Measurements from ENCODE around the gene DIPK1B.
"Not testable (repeated sequence)": the region's sequence is repeated elsewhere in the genome, so short reads cannot be mapped to it uniquely, and the experiment has no call there.

The DIPK1B gene

DNA sequence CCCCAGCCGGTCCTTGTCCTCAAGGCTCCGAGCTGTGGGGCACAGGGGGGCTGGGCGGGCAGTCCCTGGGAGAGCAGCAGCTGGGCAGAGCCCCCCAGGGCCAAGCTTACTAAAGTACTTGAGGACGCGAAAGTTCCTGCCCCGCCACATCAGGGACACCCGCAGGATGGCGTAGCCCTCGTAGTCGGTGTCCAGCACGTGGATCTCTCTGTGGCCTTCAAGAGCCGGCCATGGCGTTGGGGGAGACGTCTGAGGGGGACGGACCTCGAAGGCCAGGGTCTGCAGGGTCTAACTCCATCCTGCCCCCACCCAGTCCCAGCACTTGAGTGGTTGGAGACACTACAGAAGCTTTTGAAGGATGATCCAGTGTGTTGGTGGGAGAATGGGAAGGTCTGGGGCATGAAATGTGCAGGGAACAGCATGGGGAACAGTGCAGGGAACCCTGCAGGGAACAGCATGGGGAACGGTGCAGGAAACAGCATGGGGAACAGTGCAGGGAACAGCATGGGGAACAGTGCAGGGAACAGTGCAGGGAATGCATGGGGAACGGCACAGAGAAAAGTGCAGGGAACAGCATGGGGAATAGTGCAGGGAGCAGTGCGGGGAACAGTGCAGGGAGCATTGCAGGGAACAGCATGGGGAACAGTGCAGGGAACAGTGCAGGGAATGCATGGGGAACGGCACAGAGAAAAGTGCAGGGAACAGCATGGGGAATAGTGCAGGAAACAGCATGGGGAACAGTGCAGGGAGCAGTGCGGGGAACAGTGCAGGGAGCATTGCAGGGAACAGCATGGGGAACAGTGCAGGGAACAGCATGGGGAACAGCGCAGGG is 43.1 kb downstream of the DIPK1B start:
- DNase-seq, result not testable (repeated sequence)

DNA sequence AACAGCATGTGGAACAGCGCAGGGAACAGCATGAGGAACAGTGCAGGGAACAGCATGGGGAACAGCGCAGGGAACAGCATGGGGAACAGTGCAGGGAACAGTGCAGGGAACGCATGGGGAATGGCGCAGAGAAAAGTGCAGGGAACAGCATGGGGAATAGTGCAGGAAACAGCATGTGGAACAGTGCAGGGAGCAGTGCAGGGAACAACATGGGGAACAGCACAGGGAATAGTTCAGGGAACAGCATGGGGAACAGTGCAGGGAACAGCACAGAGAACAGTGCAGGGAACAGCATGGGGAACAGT is 43.7 kb downstream of the DIPK1B start:
- DNase-seq, result no peak

DNA sequence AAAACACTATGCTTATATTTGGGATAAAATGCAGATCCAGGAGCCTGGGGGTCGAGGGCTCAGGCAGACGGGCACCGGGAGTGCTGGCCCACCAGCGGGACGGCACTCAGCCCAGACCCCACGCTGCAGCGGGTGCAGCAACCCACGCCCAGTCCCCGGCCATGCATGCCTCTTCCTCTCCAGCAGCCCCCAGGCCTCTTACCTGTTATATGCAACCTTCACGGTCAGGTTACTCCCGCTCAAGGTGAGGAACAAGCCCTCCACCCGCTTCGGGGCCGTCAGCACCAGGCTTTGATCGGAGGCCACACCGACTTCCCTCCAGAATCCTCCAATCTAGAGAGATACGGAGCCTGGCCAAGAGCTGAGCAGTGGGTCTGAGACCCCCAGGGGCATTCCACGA is 44.5 kb downstream of the DIPK1B start:
- DNase-seq, result no peak

DNA sequence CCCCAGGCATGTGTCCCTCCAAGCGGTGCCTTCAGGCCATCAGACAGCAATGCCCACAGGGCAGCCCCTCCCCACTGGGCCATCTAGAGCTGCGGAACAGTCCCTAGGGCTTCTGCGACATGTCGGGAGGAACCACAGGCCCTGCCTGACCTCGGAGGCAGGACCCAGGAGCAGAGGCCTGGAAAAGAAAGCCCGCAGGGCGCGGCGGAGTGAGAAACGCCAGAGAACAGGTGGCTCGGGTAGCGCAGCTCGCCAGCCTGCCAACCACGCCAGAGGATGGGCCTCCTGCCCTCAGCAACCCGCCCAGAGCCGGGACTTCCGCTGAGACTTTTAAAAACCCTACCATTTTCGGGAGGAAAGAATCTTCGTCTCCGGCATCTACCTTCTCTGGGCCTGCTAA is 45.0 kb downstream of the DIPK1B start:
- DNase-seq, result no peak

DNA sequence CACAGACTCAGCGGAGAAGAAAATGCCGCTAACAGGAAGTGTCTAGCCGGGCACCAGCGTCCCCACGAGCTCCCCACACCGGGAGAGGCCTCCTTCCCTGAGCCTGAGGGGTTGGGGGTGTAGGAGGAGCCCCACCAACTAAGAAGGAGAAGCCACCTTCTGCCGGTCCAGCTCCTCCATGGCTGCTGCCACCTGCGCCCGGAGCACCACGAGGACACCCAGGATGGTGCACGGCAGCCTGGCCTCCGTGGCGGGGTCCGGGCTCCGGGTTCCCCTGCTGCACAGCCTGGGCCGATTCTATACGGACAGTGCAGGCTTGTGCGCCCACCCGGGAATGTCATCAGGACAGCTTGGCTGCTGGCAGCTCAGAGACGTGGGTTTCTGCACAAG is 45.4 kb downstream of the DIPK1B start:
- no peak for DNase-seq

DNA sequence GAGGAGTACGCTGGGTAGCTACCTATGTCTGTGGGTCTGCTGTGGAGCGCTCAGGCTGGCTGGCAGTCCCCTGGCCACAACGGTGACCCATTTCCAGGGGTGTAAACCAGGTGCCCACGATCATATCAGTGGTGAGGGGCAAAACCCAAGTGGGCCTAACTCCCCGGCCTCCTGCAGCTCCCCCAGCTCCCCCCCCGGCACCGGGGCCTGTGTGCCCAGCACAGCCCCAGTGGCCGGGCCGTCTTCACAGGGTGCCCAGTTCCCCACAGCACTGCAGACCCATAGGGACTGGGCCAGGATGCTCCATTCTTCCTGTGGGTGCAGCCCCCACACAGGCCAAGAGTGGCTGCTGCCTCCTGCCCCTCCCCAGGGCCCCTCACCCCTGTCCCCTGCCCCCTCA is 46.6 kb downstream of the DIPK1B start:
- DNase-seq, result no peak

DNA sequence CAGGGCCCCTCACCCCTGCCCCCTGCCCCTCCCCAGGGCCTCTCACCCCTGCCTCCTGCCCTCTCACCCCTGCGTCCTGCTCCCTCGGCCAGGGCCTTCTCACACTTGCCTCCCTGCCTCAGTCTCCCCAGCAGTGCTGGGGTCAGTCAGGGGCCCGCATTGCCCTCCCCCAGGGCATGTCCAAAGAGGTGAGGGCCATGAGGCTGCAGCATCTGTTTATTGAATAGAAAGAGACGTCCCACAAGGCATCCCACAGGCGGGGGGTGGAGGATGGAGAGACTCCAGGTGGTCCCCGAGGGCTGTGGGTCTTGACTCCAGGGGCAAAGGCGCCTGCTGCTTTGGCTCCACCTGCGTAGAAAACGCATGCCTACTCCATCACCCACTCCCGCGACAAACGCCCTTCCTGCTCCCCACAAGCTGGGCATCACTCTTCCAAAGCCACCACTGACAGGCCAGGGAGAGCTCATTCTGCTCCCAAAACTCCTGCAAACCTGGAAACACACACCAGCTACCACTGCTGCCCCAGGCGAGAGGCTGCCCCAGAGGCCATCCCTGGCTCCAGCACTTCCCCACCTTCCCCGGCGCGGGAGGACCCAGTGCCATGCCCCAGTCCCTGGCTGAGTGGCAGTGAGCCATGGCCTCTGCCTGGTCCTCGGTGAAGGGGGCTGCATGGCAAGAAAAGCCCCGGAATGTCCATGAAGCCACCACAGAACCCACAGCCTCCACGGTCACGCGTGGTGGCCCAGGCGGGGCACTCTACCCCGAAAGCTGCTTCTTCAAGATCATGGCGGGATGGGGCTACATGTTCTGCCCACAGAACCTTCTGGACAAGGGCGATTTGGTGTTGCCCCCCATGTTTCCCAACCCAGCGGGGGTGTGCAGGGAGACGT is 47.3 kb downstream of the DIPK1B start:
- no peak for DNase-seq

DNA sequence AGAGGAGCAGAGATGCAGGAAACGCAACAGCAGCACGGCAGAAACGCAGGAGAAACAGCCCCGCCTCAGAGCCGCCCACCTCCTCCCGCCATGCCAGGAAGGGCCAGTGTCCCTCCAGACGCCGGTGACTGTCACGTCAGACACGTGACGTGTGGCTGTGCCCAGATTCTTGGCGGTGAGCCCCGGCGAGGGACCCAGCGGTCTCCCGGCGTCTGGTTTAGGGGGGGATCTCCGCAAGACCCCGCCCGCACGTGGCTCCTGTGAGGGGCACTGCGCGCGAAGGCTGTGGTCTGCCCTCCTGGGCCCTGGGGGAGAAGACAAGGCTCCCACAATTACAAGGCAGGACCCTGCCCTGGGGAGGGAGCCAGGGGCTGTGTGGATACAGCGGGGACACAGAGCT is 48.1 kb downstream of the DIPK1B start:
- no peak for DNase-seq

DNA sequence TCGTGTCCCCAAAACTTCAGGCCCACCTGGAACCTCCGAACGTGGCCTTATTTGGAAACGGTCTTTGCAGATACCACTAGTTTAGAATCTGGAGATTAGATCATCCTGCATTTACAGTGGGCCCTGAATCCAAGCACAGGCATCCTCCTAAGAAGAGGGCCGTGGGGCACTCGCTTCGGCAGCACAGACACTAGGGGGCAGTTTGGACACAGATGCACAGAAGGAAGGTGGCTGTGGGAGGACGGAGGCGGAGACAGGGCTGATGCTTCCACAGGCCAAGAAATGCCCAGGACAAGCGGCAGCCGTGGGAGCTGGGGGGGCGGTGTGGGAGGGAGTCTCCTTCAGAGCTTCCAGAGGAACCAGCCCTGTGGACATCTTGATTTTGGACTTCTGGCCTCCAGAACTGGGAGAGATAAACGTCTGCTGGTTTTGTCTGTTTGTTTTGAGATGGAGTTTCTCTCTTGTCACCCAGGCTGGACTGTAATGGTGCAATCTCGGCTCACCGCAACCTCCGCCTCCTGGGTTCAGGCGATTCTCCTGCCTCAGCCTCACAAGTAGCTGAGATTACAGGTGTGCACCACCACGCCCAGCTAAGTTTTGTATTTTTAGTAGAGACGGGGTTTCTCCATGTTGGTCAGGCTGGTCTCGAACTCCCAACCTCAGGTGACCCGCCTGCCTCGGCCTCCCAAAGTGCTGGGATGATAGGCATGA is 48.6 kb downstream of the DIPK1B start:
- not testable (repeated sequence) for DNase-seq

DNA sequence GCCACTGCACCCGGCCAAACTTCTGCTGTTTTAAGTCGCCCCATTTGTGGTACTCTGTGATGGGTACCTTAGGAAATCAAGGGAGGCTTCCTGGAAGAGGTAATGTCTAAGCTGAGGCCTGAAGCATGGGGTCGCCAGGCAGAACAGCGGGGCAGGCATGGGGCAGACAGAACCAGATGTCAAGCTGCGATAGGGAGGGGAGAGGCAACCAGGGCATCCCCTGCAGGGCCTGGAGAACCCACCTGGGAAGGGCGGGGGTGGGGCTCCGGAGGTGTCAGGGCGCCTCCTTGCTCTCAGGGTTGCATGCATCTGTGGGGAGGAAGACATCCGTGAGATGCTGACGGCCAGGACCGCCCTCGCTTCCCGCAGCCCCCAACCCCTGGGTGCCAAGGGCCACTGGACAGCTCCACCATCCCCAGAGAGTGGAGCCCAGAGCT is 49.2 kb downstream of the DIPK1B start:
- no peak for DNase-seq

DNA sequence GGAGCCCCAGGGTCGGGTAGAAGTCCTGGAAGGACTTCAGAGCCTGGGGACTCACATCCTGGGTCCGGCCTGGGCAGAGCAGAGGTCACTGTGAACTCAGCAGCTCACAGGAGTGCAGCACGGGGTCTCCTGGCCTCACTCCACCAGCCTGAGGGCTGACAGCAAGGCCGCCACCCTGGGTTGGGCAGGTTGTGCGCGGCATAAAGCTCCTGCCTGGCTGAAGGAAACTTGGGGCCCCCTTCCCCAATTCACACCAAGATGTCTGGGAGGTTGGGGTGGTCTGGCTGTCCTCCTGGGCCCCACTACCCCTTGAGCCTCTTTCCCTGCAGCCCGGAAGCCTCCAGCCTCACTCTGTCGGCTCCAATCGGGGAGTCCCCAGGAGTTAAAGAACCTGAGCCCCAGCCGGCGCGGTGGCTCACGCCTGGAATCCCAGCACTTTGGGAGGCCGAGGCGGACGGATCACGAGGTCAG is 49.9 kb downstream of the DIPK1B start:
- no peak for DNase-seq

DNA sequence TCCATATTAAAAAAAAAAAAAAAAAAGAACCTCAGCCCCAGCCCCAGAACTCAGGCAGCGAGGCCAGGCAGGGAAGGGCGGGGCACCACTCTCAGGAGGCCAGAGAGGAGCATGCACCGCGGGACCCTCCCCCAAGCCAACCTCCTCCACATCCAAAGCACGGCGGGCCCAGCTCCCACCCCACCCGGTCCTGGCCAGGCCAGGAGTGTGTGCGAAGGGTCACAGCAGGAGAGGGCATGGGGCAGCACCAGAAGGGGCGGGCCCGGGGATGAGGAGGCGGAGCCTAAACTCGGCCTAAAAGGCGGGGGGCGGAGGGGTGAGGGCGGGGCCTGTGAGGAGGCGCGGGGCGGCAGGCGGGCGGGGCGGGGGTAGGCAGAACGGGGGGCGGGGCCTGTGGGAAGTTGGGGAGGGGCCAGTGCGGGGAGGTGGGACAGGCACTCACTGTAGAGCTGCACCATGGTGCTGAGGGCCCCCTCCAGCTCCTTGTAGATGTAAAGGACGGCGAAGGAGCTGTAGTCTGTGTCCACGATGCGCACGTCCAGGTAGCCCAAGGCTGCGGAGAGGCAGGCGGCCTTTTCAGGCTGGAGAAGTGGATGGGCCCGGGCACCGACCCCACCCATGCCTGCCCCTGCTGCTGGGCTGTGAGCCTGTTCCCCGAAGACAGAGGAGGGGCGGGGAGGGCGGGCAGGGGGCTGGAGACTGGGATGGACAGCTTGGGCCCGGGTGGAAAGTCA is 50.7 kb downstream of the DIPK1B start:
- no peak for DNase-seq

DNA sequence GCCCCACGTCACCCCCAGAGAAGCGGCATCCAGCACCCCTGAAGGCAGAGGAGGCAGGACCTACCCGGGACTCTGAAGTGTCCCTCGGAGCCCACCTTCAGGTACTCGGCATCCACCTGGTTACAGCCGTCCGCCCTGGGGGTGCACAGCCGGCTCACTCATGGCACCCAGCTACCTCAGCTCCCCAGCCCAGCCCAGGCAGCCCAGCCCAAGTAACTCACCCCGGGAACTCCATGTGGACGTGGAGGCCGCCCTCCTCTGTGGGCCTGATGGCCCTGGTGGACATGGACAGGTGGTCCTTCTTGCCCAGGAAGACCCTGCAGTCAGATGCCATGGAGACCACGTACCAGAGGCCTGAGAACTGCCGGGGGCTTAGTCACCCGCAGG is 51.3 kb downstream of the DIPK1B start:
- no peak for DNase-seq

DNA sequence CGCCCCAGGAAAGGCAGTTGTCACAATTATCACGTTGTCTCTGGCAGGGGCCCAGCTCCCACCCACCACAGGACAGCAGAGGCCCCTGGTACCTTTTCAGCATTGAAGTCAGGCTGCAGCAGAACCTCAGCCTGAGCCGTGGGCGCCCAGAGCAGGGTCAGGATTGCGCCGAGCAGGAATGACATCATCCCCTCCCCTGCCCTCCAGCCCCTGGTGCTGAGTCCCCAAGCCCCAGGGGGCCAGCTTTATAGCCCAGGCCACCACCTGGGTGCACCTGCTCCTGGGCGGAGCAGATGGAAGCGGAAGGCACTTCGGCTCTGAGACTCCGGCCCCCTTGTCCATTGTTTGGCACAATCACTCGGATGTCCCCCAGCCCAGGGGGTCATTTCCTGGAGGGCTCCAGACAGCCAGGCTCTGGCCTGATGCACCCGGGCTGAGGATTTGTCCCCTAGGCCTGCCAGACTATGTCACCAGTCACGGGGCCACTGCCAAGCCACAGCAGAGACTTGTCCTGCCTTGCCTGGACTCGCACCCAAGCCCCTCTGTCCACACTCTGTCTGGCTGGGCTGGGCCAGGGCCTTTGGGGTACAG is 52.0 kb downstream of the DIPK1B start, which contains the start of gene LCN15:
TSS of gene LCN15 (minus strand) at position 218 of the 591 bp plus-strand sequence. CDS start at position 188, 30 bp downstream.
- DNase-seq, result no peak

DNA sequence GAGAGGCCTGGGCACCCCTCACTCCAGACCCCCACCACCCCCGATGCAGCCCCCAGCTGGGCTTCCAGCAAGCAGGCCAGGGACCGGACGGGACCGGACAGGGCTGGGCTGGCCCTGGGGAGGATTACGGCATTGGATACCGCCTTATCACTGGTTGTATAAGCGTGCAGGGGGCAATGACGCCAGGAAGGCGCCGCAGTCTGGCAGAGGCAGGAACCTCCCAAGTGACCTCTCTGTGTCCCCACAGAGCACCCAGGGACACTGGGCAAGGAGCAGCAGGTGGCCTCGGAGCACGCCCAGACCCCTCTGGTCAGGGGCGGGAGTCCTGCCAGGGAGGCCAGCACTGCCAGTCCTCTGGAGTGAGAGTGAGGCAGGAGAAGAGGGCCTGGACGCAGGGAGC is 52.7 kb downstream of the DIPK1B start:
- no peak for DNase-seq

DNA sequence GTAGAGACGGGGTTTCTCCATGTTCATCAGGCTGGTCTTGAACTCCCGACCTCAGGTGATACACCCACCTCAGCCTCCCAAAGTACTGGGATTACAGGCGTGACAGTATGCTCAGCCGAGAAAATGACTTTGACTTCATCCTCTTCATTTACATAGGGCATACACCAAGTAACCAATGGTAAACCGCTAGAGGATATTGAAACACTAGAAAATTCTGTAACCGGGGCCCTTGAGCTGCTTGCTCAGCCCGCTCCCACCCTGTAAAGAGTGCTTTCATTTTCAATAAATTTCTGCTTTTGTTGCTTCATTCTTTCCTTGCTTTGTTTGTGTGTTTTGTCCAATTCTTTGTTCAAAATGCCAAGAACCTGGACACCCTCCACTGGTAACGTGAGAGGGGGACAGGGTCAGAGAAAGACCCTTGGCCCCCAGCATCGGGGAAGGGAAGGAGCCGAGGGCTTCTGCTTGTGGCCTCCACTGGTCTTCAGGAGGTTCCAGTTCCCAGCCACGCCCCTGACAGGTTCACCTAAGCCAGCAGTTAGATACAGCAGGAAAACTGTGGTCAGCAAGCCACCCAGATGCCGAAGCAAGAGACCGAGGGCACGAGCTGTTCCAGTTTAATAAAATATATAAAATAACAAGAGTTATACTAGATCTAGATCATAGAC is 53.5 kb downstream of the DIPK1B start:
- not testable (repeated sequence) for DNase-seq

DNA sequence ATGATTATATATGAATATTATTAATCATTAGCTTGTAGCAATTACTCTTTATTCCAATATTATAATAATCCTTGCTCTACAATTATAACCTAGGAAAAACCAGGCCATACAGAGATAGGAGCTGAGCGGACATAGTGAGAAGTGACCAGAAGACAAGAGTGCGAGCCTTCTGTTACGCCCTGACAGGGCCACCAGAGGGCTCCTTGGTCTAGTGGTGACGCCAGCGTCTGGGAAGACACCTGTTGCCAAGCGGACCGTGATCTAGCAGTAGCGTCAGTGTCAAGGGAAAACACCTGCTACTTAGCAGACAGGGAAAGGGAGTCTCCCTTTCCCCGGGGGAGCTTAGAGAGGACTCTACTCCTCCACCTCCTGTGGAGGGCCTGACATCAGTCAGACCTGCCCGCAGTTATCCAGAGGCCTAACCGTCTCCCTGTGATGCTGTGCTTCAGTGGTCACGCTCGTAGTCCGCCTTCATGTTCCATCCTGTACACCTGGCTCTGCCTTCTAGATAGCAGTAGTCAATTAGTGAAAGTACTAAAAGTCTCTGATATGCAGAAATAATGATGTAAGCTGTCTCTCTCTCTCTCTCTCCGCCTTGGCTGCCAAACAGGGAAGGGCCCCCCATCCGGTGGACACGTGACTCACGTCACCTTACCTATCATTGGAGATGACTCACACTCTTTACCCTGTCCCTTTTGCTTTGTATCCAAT is 54.2 kb downstream of the DIPK1B start:
- peak; percentile 54 for DNase-seq

DNA sequence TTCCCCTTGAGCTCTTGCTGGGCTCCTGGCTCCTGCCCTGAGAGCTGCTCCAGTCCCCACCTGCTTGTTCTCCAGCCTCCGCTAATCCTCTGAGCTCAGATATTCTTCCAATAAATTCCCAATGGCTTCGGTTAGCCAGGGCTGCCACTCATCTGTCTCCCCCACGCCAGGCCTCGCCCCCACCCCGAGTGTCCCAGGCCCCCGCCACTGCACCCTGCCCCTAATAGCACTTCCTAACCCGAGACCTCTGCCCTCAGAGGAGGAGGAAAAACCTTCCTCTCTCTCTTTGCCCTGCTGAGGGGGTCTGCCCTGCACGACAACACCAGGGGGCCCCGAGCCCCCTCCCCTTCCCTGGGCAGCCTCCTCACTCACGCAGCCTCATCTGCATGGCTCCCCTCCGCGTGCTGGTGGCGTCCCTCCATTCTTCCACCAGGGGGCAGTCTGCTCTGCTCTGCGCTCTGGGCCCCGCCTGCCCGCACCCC is 57.4 kb downstream of the DIPK1B start:
- DNase-seq, result no peak

DNA sequence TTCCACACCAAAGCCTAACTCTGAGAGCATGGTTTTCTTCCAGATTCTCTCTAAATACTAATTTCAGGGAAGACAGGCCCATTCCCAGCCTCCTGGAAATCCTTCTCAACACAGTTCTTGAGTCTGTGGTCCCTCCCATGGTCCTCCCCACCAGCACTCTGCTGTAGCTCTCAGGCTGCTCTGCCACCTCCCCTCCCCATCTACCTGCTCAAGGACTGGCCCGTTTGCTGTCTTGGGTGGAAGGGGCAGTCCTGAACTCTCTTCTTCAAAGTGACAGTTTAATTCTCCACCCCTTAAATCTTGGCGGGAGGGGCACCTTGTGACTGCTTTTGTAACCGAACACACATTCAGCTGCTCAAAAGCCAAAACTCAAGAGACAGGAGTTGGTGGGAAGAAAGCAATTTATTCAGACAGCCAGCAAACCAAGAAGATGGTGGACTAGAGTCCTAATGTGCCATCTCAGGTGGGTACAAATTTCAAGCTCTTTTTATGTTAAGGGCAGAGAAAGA is 59.6 kb downstream of the DIPK1B start:
- DNase-seq, result no peak

DNA sequence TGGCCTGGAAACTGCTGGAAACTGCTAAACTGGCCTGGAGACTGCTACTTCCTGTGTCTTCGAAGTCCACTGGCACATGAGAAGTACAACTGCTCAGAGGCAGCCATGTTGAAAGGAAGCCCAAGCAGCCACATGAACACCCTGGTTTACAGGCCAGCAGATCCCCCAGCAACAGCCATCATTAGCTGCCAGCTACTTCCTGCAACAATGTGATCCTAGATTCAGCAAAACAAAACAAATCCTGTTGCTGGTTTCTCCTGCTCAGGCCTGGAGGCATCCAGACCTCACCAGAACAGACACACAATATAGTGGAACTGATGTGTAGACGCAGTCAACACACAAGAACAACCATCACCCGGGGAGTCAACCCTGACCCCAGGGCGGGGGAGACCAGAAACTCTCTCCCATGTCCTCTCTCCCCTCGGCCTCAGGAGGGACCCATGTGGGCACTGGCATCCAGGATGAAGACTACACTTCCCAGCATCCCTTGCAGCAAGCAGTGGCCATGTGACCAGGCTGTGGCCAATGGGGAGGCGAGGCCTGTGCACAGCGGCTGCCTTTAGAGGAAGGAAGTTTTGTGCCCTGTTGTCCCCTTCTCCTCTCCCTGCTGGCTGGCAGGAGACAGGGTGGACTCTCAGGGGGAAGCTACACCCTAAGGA is 61.1 kb downstream of the DIPK1B start:
- no peak for DNase-seq
